IPS DF 4.7 (cell line): Measurements from ENCODE around the gene SMTN.
"Not testable (repeated sequence)": the region's sequence is repeated elsewhere in the genome, so short reads cannot be mapped to it uniquely, and the experiment has no call there.

Source experiments
- DNase-seq: peaks from one replicate; pipeline ENCODE4 v3.0.0-alpha.2; 2013; ENCODE audit warnings: low spot score; ENCODE audit errors: extremely low read depth

The SMTN gene

DNA sequence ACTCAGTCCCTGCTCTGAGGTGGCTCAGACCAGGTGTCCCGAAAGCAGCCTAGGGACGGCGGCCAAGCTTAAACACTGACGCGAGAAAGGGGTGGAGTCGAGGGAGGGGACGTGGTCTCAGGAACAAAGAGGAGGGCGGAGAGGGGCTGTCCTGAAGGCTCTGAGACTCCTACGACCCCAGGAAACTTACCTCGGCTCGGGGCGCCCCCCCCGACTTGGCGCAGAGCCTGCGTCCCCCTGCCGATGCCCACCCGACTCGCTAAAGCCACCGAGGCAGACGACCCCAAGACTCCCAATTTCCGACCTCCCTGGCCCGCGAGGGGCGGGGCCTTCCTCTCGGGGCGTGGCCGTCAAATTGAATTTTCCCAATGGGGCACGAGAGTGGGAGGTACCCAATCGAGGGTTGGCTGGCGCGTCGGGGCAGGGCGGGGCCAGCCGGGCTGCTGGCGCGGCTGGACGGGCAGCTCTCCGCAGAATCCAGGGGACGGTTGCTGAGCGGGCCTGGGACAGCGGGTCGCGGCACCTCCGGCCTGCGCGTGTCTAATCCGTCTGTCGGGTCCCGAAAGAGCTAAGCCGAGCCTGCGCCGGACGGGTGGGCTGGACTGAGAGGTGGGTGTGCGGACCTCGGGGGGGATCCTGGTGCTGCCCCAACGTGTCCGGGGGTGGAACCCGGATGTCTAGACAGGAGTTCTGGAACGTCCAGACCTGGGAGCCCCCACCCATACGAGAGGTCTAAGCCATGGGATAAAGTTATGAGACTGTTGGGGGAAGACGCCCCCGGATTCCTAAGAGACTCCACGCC is at the start of gene SMTN:
Gene SMTN (plus strand): TSS at position 471 of the 802 bp plus-strand sequence. CDS start 1,941 bp downstream, outside the sequence.
- DNase-seq, result no peak

DNA sequence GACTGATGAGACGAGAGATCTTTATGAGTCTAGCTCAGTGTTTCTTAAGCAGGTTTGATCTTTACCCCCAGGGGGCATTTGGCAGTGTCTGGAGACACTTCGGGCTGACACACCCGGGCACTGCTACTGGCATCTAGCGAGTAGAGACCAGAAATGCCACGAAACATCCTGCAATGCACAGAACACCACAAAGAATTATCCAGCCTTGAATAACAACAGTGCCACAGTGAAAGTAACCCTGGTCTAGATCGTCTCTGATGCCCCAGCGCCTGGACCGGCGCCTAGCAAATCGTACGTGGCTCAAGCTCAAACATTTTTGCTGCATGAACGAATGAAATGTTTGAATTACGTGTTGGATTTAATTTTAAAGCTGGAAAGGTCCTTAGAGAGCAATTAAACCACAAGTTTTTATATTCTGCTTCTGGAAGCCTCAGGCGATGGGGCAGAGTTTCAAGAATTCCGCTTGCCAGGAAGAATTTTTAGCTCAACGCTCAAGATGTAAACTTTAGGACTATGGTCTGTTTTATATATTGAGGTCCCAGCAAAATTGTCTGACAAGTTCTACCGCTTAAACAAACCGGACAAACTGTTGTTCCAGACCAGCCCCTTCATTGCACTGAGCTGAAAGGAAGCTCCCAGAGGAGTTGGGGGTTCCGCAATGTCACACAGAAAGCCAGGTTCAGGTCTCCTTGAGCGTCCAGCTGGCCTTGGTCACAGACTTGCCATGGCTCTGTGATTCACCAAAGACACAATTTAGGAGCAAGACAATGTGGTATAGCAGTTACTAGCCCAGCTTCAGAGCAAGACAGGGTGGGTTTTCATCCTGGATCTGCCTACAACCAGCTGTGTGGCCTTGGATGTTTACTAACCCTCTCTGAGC is 44.2 kb upstream of the SMTN start:
- DNase-seq, result no peak

DNA sequence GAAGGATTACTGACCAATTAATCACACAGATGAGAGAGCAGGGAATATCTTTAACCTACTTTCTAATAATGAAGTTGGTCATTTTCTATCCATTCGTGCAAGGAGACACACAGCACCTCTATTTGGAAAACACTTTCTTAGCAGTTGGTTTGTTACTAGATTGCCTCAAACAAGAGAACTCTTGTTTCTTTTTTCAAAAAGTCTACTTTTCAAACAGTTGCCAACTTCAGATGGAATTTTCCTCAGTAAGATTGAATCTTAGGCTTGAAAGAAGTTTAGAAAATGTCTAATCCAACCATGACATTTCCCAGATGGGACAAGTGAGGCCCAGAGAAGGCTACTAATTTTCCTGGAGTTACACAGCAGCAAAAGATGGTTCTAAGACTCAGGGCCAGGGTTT is 42.4 kb upstream of the SMTN start:
- no peak for DNase-seq

DNA sequence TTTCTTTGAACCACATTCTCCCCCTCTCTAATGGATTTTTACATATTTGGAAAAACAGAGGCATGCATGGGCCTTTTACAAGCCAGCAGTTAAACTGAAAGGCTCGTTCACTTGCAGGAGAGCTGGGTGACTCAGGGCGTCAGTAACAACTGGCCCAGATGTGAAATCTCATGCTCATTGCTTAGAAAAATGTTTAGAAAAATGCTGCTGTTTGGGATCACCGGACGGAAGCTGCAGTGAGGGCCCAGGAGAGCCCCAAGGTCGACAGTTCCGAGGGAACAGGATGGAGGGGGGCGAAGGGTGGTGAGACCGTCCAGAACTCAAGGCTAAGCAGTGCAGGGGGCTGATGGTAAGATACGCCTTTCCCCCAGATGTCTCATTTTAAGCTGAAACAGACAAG is 41.7 kb upstream of the SMTN start:
- no peak for DNase-seq

DNA sequence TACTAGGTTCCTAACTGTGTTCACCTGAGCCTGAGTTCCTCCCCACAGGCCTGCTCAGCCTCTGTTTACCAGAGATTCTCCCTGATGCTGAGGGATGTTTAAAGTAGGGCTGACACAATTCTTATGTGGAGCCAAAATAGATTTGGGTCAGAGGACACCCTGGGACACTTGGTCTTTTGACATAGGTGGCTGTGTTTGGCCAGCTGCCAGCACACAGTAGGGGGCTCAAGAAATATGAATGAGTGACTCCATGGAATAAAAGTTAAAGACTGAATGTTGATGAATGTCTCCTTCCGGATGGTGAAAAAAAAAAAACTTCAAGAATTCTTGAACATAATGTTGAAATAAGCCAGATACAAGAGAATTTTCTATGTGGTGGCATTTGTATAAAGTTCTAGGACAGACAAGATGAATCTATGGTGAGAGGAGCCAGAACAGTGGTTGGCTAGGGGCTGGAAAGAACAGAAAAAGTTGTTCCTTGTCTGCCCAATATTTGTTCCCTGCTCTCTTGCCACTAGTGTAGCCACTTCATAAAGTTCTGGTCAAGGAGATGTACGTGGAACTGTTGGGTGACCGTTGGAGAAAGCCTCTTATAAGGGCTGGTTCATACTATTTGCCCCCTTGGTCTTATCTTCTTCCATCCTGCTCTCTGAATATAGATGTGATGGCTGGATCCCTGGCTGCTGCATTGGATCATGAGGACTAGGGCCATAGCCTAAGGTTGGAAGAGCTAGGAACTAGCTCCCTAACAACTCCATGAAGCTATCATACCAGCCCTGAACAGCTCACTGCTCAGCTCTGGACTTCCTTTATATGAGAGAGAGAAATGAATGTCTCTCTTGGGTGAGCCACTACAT is 40.3 kb upstream of the SMTN start:
- DNase-seq, result no peak

DNA sequence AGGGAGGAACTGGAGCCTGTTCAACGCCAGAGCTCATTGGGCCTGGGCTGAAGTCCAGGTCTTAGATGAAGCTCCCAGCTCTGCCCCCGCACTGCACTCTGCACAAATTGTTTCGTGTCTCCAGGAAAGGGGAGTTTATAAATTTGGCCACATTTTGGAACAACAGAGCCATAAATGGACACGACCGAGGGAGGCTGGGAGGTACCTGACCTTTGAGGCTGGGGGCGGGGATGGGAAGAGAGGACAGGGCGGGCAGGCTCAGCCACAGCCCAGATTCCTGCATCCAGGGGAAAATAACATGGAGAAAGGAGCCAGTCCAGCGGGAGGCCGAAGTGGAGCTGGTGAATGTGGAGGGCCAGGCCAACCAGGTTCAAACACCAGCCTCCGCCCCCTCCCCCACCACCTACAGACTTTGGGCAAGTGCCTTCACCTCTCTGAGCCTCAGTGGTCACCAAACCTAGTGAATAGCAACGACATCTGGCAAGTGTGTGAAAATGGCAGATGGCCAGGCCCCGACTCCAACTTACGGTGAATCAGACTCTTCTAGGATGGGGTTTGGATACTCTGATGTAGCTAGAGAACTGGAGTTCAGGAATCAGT is 36.8 kb upstream of the SMTN start:
- no peak for DNase-seq

DNA sequence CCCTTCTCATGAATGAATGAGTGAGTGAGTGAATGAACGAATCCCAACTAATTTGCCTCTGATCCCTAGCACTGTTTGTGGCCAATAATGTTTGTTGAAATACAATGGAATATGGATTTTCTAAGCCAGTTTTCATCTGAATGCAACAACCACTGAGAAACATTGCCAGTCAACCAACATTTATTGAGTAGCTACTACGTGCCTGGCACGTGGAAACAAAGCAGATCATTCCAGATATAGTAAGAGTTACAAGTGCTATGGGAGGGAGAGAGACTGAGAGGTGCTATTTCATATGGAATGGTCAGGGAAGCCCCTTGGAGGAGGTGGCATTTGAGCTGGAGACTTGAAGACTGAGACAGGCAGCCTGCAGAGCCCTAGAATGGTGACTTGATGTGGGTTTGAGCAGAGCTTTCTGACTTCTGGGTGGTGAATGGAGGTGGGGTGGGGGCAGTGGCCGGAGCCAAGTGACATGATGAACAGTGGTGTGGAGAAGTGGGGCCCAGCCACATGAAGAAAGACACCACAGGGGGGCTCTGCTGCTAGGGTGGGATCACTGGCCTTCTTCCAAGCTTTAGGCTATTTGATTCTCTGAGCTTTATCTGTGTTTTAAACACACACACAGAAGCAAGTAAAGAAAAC is 35.1 kb upstream of the SMTN start:
- no peak for DNase-seq

DNA sequence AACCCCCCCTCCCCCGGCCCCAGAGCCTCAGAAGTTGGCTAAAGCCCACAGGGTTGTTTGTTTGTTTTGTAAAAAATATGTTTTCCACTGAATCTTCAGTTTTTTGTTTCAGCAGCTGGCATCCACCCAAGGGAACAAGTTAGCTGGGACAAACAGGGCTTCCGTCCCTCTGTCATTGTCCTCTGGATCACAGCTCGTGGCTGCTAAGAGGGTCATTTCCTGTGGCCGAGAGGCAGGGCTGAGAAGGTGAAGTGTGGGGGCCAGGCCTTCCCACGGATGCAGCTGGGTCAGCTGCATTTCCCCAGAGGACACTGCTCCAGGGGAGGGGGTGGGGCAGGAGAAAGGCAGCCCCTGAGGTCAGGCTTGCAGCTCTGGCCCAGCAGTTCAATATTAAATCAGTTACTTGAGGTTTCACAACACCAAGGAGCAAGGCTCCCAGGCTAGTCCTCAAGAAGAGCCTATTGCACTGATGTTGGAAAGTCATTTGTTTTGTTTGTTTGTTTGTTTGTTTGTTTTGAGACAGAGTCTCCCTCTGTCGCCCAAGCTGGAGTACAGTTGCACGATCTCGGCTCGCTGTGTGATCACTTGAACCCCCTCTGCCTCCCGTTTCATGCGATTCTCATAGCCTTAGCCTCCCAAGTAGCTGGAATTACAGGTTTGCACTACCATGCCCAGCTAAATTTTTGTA is 34.4 kb upstream of the SMTN start:
- no peak for DNase-seq

DNA sequence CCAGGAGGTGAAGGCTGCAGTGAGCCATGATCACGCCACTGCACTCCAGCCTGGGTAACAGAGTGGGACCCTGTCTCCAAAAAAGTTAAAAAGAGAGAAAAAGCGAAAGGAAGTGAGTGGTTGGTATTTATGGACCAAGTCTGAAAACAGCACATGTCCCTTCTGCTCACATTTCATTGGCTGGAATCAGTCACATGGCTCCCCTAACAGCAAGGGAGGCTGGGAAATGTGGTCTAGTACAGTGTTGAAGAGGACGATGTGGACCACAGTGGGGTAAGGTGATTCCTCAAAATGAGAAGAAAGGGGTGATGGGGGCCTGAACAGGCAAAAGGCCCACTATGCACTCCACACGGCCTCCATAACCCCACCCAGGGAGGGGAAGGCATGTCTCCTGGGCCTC is 32.5 kb upstream of the SMTN start:
- no peak for DNase-seq

DNA sequence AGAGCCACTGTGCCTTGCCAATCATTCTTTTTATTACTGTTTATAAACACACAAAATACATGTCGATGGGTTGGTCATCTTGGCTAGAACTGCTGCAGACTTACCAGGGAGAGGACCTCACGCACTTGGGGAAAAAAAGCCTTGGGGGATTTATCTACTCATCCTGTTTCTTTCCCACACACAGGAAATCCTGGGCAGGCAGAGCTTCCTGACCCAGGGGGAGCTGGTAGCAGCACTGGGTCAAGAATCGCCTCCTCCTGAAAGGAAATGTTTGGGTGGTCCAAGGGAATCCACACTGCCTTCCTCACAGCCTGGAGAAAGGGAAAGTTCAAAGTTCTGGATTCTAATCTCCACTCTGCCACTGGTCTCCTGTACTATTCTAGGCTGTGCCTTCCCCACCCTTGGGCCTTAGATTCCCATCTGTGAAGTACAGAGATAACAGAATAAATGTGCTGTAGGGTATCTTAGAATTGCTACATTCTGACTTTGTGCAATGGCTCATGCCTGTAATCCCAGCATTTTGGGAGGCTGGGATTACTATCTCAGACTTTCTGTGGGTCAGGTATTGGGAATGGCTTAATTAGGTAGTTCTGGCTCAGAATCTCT is 31.2 kb upstream of the SMTN start:
- DNase-seq, result no peak

DNA sequence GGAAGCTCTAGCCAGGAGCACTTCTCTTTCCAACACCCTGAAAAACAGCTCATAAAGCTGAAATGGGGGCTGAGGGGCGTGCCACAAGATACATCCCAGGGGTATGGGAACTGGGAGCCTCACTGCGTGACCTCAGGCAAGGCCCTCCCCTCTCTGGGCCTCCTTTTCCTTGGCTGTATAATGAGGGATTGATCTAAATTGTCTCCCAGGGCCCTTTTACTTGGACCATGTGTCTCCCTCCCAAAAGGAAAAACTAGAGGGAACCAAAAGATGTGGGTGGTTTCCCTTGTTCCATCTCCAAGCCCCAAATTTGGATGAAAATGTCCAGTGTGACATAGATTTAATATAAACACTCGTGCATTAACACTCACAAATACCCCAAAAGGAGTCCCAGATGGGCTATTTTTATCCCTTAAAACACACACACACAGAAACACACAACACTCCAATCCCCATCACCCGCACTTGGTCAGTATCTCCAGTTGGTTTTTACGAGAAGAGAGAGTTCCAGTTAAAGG is 25.9 kb upstream of the SMTN start:
- DNase-seq, result no peak

DNA sequence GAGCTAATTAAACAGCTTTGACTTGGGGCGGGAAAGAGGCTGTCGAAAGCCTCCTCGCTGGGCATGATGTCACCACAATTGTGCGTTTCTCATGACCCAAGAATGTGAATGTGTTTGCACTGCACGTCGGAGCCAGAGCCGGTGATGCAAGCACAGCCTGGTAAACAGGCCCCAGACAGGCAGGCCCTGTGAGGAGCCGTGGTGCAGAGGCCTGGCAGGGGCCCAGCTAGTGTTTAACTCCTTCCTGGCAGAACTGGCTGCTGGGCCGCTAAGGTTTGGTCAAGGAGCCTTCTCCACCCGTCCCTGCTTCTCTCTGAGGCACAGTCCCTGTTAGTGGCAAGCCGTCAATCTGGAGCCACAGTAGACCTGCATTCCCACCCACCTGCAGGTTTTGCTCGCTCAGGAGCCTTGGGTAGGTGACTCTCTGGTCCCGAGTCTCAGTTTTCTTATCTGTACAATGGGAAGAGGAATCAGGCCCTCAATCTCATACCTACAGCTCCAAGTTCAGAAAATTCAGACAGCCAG is 25.4 kb upstream of the SMTN start:
- no peak for DNase-seq

DNA sequence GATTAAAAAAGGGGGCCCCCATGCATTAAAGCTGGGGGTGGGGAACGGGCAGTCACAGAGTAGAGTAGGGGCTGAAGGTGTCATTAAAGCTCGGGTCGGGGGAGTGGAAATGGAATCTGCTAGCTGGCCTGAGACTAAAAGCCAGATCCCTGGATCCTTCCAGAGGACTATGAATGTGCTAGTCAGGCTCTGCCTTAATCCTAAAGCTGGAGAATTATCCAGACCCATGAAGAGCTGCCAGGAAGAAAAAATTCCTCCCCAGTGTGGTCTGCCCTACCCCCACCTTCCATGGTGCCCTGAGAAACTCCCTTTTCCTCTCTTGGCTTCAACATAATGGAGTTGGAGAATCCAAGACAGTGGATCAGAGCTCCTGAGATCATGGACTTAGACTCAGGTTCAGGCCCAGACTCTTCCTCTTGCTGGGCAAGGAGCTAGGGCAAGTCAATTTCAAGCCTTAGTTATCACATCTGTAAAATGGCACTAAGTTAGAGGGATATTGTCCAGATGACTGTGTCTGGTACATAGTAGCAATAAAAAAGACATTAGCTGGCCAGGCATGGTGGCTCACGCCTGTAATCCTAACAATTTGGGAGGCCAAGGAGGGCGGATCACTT is 24.0 kb upstream of the SMTN start:
- DNase-seq, result no peak

DNA sequence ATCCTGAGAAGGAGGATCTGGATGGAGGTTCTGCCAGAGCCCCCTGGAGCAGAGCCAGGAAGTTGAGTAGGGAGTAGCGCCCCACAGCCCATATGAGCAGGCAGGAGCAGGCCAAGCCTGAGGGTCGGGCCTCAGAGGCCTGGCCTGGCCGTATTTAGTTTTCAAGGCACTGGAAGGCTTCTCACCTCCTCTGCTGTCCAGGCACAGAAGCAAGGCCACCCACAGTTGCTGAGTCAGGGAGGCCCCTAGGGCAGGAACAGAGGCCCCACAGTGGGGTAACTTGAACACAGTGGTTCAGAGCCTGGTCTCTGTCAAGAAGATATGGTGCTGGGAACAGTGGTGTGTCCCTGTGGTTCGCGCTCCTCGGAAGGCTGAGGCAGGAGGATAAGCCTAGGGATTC is 21.5 kb upstream of the SMTN start:
- not testable (repeated sequence) for DNase-seq

DNA sequence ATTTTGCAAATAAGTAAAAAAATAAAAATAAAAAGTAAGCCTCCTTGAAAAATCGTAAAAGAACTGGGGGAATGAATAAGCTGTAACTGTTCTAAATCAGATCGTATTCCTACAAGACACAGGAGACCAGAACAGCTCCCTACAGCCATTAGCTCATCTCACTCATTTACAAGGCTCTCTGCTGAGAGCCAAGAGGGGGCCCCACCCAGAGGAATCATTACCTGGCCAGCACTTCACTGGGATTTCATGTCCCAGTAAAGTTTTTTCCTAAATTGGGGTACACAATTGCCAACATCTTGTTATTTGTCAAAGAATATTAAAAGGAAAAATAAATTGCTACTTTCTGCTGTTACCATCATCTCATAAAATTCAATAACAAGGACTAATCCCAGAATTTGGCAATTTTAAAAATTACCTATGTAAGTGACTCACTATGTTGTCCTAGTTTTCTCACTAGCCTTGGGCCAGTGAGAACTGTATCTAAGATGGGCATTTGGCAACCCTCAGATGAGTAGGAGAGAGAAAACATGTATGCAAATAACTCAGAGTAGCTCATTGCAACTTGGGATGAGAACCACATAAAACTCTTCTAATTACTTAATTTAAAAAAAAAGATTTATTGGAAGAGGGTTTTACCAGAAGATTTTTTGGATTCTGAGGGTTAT is 18.4 kb upstream of the SMTN start:
- no peak for DNase-seq

DNA sequence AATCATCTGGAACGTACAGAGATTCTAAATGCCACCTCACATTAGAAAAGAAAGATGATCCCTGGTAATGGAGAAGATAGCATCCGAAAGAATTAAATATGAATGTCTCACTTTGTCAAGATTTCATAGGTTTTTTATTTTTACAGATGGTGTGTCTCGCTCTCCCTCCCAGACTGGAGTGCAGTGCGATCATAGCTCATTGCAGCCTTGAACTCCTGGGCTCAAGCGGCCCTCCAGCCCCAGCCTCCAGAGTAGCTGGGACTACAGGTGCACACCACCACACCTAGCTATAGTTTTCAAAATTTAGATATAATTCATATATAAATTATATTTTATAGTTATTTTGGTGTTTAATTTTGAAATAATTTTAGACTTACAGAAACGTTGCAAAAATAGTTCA is 16.7 kb upstream of the SMTN start:
- no peak for DNase-seq

DNA sequence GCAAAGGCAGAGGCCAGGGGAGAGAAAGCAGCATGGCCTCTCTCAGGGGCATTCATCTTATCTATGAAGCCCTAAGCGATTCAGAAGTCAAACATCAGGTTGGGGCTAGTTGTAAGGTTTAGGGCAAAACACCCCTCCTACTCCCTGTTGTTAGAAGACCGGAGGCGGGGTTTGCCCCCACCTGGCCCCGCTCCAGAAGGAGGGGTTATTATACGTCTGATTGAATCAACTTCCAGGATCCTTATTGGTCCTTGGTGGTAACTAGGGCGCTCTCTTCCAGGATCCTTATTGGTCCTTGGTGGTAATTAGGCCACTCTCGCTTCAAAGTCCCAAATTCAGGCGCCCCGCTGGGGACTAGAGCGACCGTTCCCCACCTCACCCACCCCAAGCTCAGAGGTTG is 12.1 kb upstream of the SMTN start:
- DNase-seq, result no peak

DNA sequence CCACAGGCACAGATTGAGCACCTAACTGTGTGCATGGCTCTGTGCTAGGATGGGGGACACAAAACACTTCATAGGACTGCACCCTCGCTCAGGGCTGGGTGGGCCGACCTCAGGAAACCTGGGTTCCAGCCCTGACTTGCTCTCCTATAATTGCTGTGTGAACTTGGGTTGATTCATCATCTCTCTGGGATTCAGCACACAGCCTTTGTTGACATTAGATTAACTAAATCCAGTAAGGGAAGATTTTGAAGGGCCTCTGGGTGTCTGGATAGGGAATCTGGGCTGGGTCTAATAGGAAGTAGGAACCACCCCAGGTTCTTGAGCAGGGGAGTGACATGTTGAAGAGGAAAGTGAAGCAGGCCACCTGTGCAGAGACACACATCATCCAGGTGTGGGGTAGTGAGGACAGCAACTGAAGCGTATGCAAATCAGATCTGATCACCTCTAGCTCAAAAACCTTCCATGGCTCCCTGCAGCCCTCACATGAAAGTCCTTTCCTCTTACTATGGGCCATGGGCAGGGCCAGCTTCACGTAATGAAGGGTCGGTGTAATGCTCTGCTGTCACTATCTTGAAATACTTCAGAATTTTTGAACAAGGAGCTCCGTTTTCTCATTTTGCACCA is 11.3 kb upstream of the SMTN start:
- DNase-seq, result not testable (repeated sequence)
